MCF 10A (cell line): ENCODE measurements around the gene EMP3. TPM values are rescaled to one million over a fixed set of nuclear protein-coding genes. Genes with fewer than 3 reads are reported as not detected.

Experiments
- BruUV-seq: library from RNA; stranded (reverse); fragments of 400-500 nt; replicated peaks from 2 replicates; lab custom pipeline; 2021; lab: Mats Ljungman, UMichigan
- CTCF ChIA-PET: fragments of 300-600 bp; sonication (Branson Sonifier 250); formaldehyde crosslinking; extraction: SDS; loops from one replicate; lab custom pipeline; 2021; ENCODE audit warnings: antibody characterized with exemption, inconsistent platforms; lab: Yijun Ruan, JAX
- POLR2A ChIA-PET: fragments of 300-600, 350-650 bp; sonication (Branson Sonifier 250); formaldehyde crosslinking; extraction: SDS; loops from one replicate; lab custom pipeline; 2020; ENCODE audit warnings: antibody characterized with exemption, inconsistent platforms; lab: Yijun Ruan, JAX
- DNase-seq: peaks from one replicate; pipeline ENCODE4 v3.0.0-alpha.2; 2018; ENCODE audit not compliant: unreplicated experiment
- H3K27ac Mint-ChIP-seq: one replicate; pipeline ENCODE4 v1.8.0; 2022; ENCODE audit warnings: mild to moderate bottlenecking, low read depth, mixed read lengths; ENCODE audit not compliant: unreplicated experiment
- H3K27me3 Mint-ChIP-seq: one replicate; pipeline ENCODE4 v1.8.0; 2022; ENCODE audit warnings: mixed read lengths; ENCODE audit not compliant: insufficient read depth, unreplicated experiment
- H3K36me3 Mint-ChIP-seq: one replicate; pipeline ENCODE4 v1.8.0; 2022; ENCODE audit warnings: mild to moderate bottlenecking, moderate library complexity, mixed read lengths; ENCODE audit not compliant: insufficient read depth, unreplicated experiment
- H3K4me1 Mint-ChIP-seq: one replicate; pipeline ENCODE4 v1.8.0; 2022; ENCODE audit warnings: mixed read lengths; ENCODE audit not compliant: insufficient read depth, unreplicated experiment
- H3K4me3 Mint-ChIP-seq: one replicate; pipeline ENCODE4 v1.8.0; 2022; ENCODE audit warnings: mild to moderate bottlenecking, moderate library complexity, mixed read lengths; ENCODE audit not compliant: unreplicated experiment
- H3K9me3 Mint-ChIP-seq: one replicate; pipeline ENCODE4 v1.8.0; 2022; ENCODE audit warnings: mixed read lengths; ENCODE audit not compliant: unreplicated experiment
- CTCF ChIP-seq: fragments of 200-600 bp; IDR thresholded peaks from one replicate; pipeline ENCODE4 v1.8.0; 2022; ENCODE audit warnings: antibody characterized with exemption, mild to moderate bottlenecking; ENCODE audit not compliant: unreplicated experiment
- intact Hi-C: fragments of 100-400 bp; cut with micrococcal nuclease; formaldehyde crosslinking; loops from 2 replicates; pipeline ENCODE4 v1.14.1; 2022
- total RNA-seq: library from RNA; stranded (reverse); gene quantifications from 2 replicates; pipeline ENCODE4 v1.2.3, GENCODE V29; 2022

The EMP3 gene
- total RNA-seq, 1 experiment from 2014 or later, result 198 TPM

DNA sequence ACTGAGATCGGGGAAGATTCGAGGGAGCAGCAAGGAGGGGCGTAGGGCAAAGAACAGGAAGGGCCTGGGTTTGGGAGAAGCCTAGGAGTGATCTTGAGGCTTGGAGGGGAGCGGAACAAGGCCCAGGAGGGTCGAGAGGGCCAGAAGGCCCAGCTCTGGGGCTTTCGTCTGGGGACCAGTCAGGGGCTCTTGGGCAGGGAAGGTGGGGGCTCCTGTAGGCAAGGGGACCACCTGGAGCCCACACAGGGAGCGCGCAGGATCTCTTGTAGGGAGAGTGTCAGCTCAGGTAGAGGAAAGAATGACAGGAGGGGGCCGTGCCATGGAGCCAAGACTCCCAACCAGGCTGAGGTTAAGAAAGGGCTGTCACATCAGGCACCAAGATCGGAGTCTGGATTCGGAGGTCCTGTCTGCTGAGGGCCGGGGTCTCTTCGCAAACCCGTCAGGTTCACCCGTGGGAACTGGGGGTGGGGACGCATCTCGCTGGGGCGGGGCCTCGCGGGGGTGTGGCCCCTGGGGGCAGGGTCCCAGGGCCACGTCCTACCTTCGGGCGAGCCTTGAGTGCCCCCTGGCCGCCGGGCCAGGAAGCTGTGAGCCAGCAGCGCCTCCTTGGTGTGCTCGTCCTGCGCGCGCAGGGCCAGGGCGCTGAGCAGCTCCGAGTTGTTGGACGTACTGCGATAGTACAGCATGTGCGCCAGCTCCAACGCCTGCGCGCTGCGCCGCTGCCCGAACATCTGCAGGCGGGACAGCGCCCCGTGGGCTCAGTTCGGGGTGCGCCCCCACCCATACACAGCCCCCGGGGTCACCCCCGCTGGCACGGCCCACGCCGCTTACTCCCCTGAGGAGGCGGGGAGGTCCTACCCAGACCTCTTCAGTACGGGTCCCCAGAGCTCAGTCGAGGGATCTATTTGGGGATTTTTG, 8.4 kb downstream of the EMP3 start:
- peak; percentile 93 for TF ChIP-seq CTCF
- Mint-ChIP-seq H3K27me3 (no peaks in the 10 kb centered on the region), H3K27ac (peak overlapping the region; percentile 85), H3K9me3 (no peaks in the 10 kb centered on the region), H3K4me1 (peaks cover 32% of the 10 kb centered on the region), H3K4me3 (peak overlapping the region; percentile 89), H3K36me3 (peaks cover 38% of the 10 kb centered on the region)
- POLR2A ChIA-PET, result interaction anchor here (0.8 to 4.2 kb wide), 13 partner anchors 13 to 381 kb away, joined by 3 to 139 read pairs (median 5); partner anchors contain the start of genes EMP3, GRWD1, SYNGR4 and TMEM143
- BruUV-seq, result no TSS peak
- CTCF ChIA-PET, result interaction anchor here (0.5 to 3.7 kb wide), 20 partner anchors 10 to 642 kb away, joined by 3 to 33 read pairs (median 4); partner anchors contain the start of genes KDELR1, SYNGR4 and ZNF114
- intact Hi-C loops, result loop anchor here (1.0 to 5.0 kb wide), 3 partner anchors 13 to 66 kb away; partner anchors contain the start of genes GRIN2D and KDELR1
- peak; percentile 96 for DNase-seq

DNA sequence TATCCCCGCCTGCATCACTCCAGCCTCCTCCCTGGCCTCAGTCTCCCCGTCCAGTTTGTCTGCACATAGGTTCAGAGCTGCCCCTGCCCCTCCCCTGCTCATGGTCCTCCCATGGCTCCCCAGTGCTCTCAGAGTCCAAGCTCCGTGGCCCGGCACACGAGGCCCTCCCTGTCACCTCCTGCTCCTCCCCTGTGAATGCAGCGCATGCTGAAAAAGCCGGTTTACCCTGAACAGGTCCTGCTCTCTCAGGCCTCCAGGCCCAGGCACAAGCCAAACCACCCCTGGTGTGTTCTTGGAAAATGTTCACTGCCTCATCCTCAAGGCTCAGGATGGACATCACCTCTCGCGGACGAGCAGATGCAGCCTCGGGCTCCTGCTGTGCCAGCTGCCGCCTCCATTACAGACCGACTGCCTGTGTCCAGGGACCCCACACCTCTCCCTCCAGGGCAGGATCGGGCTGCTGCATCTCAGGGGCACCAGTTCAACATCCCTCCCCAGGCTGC, 13.0 kb downstream of the EMP3 start:
- ChIA-PET POLR2A (no interaction called here), CTCF (interaction anchor here (0.5 to 1.9 kb wide), 3 partner anchors 19 to 450 kb away, joined by 3 to 7 read pairs (median 3); no protein-coding TSS in a partner anchor)
- no peaks in the 10 kb centered on the region for H3K27me3 Mint-ChIP-seq
- DNase-seq, result no peak
- BruUV-seq, result no TSS peak
- H3K4me1 Mint-ChIP-seq, result peaks cover 18% of the 10 kb centered on the region
- no peaks in the 10 kb centered on the region for H3K9me3 Mint-ChIP-seq
- H3K36me3 Mint-ChIP-seq, result peaks cover under 1% of the 10 kb centered on the region
- intact Hi-C loops, result no loop called here
- TF ChIP-seq CTCF, result no peak
- no peak overlapping the region for H3K4me3 Mint-ChIP-seq
- no peak overlapping the region for H3K27ac Mint-ChIP-seq

- H3K27me3 Mint-ChIP-seq, result no peaks in the 10 kb centered on the region
- H3K4me3 Mint-ChIP-seq, result no peak overlapping the region
- ChIA-PET CTCF (interaction anchor here (0.5 to 1.9 kb wide), 2 partner anchors 20 to 507 kb away, joined by 5 to 7 read pairs; no protein-coding TSS in a partner anchor), POLR2A (interaction anchor here (0.9 to 1.4 kb wide), 2 partner anchors 18 to 25 kb away, joined by 3 to 6 read pairs; partner anchors contain the start of genes SYNGR4 and TMEM143)
- H3K4me1 Mint-ChIP-seq, result peaks cover 21% of the 10 kb centered on the region
- no TSS peak for BruUV-seq
- DNase-seq, result no peak
- no peaks in the 10 kb centered on the region for H3K9me3 Mint-ChIP-seq
- TF ChIP-seq CTCF, result no peak
- no peaks in the 10 kb centered on the region for H3K36me3 Mint-ChIP-seq
- no peak overlapping the region for H3K27ac Mint-ChIP-seq
- intact Hi-C loops, result no loop called here
Observed at GRCh38 chr19:48338802-48339503, 13.6 kb downstream of the EMP3 start.
